GM06990 (cell line): ENCODE measurements around the gene OR2L3.

Source experiments
- DNase-seq: peaks from one replicate; pipeline ENCODE4 v3.0.0-alpha.2; 2011; ENCODE audit not compliant: insufficient read length; ENCODE audit errors: extremely low read depth
- H3K27me3 ChIP-seq: replicated peaks from 2 replicates; pipeline ENCODE4 v1.6.0; 2011; ENCODE audit warnings: low read length; ENCODE audit not compliant: control insufficient read depth, insufficient read depth
- H3K36me3 ChIP-seq: 2 replicates; pipeline ENCODE4 v1.5.1; 2011; ENCODE audit warnings: low read length; ENCODE audit not compliant: control insufficient read depth, insufficient read depth
- H3K4me3 ChIP-seq: replicated peaks from 2 replicates; pipeline ENCODE4 v1.5.1; 2011; ENCODE audit warnings: low read depth, mild to moderate bottlenecking, control low read depth, low read length
- CTCF ChIP-seq: IDR thresholded peaks from 2 replicates; pipeline ENCODE4 v1.5.1; 2011; ENCODE audit warnings: low read length, control low read depth, mild to moderate bottlenecking, inconsistent platforms; ENCODE audit not compliant: insufficient read depth, poor library complexity, severe bottlenecking

Gene OR2L3

GRCh38 chr1:248015803-248016202 lies 30.8 kb upstream of the OR2L3 start:
- Histone ChIP-seq H3K4me3 (no peak overlapping the region), H3K27me3 (no peaks in the 10 kb centered on the region), H3K36me3 (no peaks in the 10 kb centered on the region)
- TF ChIP-seq CTCF: no peak
- DNase-seq: no peak

- H3K27me3 ChIP-seq: no peaks in the 10 kb centered on the region
- DNase-seq: no peak
- TF ChIP-seq CTCF: no peak
- no peaks in the 10 kb centered on the region for H3K36me3 ChIP-seq
- no peak within 1 kb of the TSS for H3K4me3 ChIP-seq
These were observed 16.9 kb upstream of the OR2L3 start, which contains the start of gene OR2L2 for GRCh38 chr1:248029770-248030169. Gene OR2L2, plus strand, starts transcription at chr1:248030070. Its CDS starts 8,198 bp downstream, at chr1:248038268.

DNA sequence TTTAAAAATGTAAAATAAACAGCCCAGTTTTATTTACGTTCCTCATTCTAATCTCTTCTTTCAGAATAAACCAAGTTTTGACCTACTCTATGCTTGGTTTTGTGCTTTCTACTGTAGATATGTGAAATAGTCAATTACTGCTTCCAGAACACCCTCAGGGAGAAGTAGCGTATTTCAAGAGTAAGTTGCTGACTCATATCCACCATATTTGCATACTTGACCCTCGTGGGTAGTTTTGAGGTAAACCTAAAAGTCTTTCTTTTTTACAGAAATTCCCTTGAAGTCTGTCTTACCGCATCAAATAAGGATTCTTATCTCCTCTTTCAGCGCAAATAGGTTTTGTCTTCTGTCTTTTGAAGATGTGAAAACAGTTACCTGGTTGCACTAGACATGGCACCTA lies 1.4 kb upstream of the OR2L3 start:
- H3K27me3 ChIP-seq: no peaks in the 10 kb centered on the region
- H3K4me3 ChIP-seq: no peak overlapping the region
- DNase-seq: no peak

GRCh38 chr1:248047008-248047407 lies 372 bp downstream of the OR2L3 start:
- Histone ChIP-seq H3K4me3 (no peak overlapping the region), H3K27me3 (no peaks in the 10 kb centered on the region), H3K36me3 (no peaks in the 10 kb centered on the region)
- no peak for DNase-seq
- TF ChIP-seq CTCF: no peak

More for the DNA sequence above, 1.4 kb upstream of the OR2L3 start:
- TF ChIP-seq CTCF: no peak
- H3K36me3 ChIP-seq: no peaks in the 10 kb centered on the region

DNA sequence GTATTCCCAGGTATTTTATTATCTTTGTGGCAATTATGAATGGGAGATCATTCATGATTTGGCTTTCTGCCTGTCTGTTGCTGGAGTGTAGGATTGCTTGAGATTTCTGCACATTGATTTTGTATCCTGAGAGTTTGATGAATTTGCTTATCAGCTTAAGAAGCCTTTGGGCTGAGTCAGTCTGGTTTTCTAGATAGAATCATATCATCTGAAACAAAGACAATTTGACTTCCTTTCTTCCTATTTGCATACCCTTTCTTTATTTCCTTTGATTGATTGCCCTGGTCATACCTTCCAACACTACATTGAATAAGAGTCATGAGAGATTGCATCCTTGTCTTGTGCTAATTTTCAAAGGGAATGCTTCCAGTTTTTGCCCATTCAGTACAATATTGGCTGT lies 8.0 kb downstream of the OR2L3 start:
- no peak for TF ChIP-seq CTCF
- no peak for DNase-seq
- Histone ChIP-seq H3K4me3 (no peak overlapping the region), H3K27me3 (no peaks in the 10 kb centered on the region), H3K36me3 (no peaks in the 10 kb centered on the region)

GRCh38 chr1:248055261-248055660 lies 8.6 kb downstream of the OR2L3 start:
- DNase-seq: no peak
- no peaks in the 10 kb centered on the region for H3K27me3 ChIP-seq
- no peak for TF ChIP-seq CTCF
- no peak overlapping the region for H3K4me3 ChIP-seq
- H3K36me3 ChIP-seq: no peaks in the 10 kb centered on the region
